RWPE2 (cell line): ENCODE data around the gene OIT3.
"Not testable (repeated sequence)": the region's sequence is repeated elsewhere in the genome, so short reads cannot be mapped to it uniquely, and the experiment has no call there.

Source experiments
- ATAC-seq: fragments of 200-7000 bp; cut with Tn5 transposase; 3 replicates; pipeline ENCODE4 v1.9.1; 2021; ENCODE audit warnings: low read depth
- DNase-seq: peaks from one replicate; pipeline ENCODE4 v3.0.0-alpha.2; 2020; ENCODE audit warnings: low spot score
- H3K27ac ChIP-seq: fragments of 450-650 bp; 2 replicates; pipeline ENCODE4 v1.5.1; 2017; ENCODE audit warnings: mild to moderate bottlenecking; ENCODE audit not compliant: poor library complexity, severe bottlenecking
- H3K27me3 ChIP-seq: fragments of 250-450 bp; sonication (Bioruptor Pico); 2 replicates; pipeline ENCODE4 v1.5.1; 2021; ENCODE audit warnings: mild to moderate bottlenecking, moderate library complexity; ENCODE audit not compliant: insufficient read depth, poor library complexity, severe bottlenecking
- H3K36me3 ChIP-seq: fragments of 250-450 bp; sonication (Bioruptor Pico); 2 replicates; pipeline ENCODE4 v1.5.1; 2020; ENCODE audit warnings: low read depth, mild to moderate bottlenecking, moderate library complexity
- H3K4me1 ChIP-seq: fragments of 250-450 bp; sonication (Bioruptor Pico); 2 replicates; pipeline ENCODE4 v1.5.1; 2021; ENCODE audit warnings: mild to moderate bottlenecking, moderate library complexity; ENCODE audit not compliant: insufficient read depth, poor library complexity, severe bottlenecking
- H3K4me3 ChIP-seq: fragments of 250-450 bp; sonication (Bioruptor Pico); 2 replicates; pipeline ENCODE4 v1.5.1; 2021; ENCODE audit warnings: mild to moderate bottlenecking, moderate library complexity; ENCODE audit not compliant: severe bottlenecking
- H3K9me3 ChIP-seq: fragments of 250-450 bp; sonication (Bioruptor Pico); 2 replicates; pipeline ENCODE4 v1.5.1; 2021; ENCODE audit warnings: mild to moderate bottlenecking, moderate library complexity; ENCODE audit not compliant: severe bottlenecking
- CTCF ChIP-seq: fragments of 450-650 bp; IDR thresholded peaks from one replicate; pipeline ENCODE4 v1.5.1; 2017; ENCODE audit warnings: mild to moderate bottlenecking, moderate library complexity; ENCODE audit not compliant: poor library complexity, severe bottlenecking

OIT3 gene

DNA sequence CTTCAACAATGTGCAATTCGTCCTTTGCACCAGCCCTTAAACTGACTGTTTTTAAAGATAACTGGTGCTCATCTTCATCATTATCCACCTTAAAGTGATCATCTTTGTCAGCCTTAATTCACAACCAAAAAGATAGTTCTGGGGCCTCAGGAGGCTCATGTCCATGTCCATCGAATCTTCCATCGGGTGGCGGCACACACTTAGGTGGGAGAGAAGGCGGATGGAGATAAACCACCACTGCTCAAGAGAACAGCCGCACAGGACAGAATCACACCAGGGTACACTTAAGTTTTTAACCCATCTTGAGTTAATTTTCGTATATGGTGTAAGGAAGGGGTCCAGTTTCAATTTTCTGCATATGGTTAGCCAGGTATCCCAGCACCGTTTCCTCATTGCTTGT, 24.8 kb downstream of the OIT3 start:
- no peaks in the 10 kb centered on the region for H3K36me3 ChIP-seq
- H3K4me3 ChIP-seq, result no peak overlapping the region
- TF ChIP-seq CTCF, result no peak
- ATAC-seq (no peak), DNase-seq (no peak)
- H3K4me1 ChIP-seq, result no peaks in the 10 kb centered on the region
- H3K9me3 ChIP-seq, result no peaks in the 10 kb centered on the region
- H3K27me3 ChIP-seq, result no peaks in the 10 kb centered on the region
- no peak overlapping the region for H3K27ac ChIP-seq

GRCh38 chr10:72921147-72921683, 27.7 kb downstream of the OIT3 start:
- not testable (repeated sequence) for ATAC-seq, H3K36me3 ChIP-seq, DNase-seq, H3K27ac ChIP-seq, H3K9me3 ChIP-seq, H3K4me3 ChIP-seq, H3K27me3 ChIP-seq, H3K4me1 ChIP-seq

GRCh38 chr10:72924351-72924750, 30.8 kb downstream of the OIT3 start:
- Histone ChIP-seq H3K4me1 (no peaks in the 10 kb centered on the region), H3K4me3 (no peak overlapping the region), H3K27me3 (no peaks in the 10 kb centered on the region), H3K27ac (no peak overlapping the region), H3K9me3 (no peaks in the 10 kb centered on the region), H3K36me3 (no peaks in the 10 kb centered on the region)
- no peak for ATAC-seq
- DNase-seq, result no peak
- TF ChIP-seq CTCF, result no peak

DNA sequence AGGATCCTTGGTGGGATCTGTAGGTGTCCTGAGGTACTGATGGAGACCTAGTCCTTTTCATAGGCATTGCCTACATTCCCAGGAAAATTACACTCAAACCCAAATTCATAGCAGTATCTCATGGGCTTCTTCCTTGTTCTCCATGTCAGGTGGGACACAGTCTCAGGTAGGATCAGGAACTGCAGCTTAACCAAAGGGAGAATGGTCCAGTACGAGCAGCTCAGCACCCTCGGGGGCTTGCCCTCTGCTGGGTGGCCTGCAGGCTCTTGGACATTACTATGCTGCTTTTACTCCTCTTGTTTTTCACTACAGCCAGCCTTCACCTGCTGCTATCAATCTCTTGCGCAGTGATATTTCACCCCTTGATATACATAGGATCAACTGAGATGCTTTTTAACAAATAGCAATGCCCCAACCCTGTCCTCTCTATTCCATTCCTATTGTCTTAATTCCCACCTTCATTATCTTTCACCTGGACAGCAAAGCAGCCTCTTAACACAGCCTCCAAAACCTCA, 32.5 kb downstream of the OIT3 start:
- DNase-seq (no peak), ATAC-seq (no peak)
- no peak overlapping the region for H3K4me3 ChIP-seq
- H3K4me1 ChIP-seq, result no peaks in the 10 kb centered on the region
- H3K27me3 ChIP-seq, result no peaks in the 10 kb centered on the region
- H3K27ac ChIP-seq, result no peak overlapping the region
- H3K9me3 ChIP-seq, result no peaks in the 10 kb centered on the region
- no peak for TF ChIP-seq CTCF
- H3K36me3 ChIP-seq, result no peaks in the 10 kb centered on the region

DNA sequence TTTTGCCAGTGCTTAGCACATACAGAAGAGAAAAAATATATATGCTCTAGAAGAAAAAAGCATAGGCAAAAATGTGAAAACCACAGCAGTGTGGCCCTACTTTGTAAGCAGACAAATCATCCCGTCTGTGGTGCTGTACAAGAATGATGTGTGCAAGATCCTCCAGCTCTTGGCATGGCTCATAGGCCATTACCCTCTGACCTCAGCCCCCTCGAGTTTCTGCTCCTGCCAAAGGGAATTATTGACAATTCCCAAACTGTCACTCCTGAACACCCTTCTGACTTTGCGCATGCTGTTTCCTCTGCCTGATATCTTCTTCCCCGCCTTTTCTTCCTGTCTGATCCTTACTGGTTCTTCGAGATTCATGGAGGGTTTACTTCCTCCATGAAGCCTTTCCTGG, 33.9 kb downstream of the OIT3 start:
- no peak for TF ChIP-seq CTCF
- DNase-seq (no peak), ATAC-seq (no peak)
- no peaks in the 10 kb centered on the region for H3K36me3 ChIP-seq
- no peak overlapping the region for H3K27ac ChIP-seq
- H3K4me3 ChIP-seq, result no peak overlapping the region
- H3K27me3 ChIP-seq, result no peaks in the 10 kb centered on the region
- H3K4me1 ChIP-seq, result no peaks in the 10 kb centered on the region
- no peaks in the 10 kb centered on the region for H3K9me3 ChIP-seq
